Measurements from ENCODE around the gene CYS1. TPM values are rescaled to one million over a fixed set of nuclear protein-coding genes. Genes with fewer than 3 reads are reported as not detected.
"Not testable (repeated sequence)": the region's sequence is repeated elsewhere in the genome, so short reads cannot be mapped to it uniquely, and the experiment has no call there.

Gene CYS1
- total and polyA plus RNA-seq, 2 of the 8 experiments (the other 6 are each of a cell fraction or from before 2014, with no cell fraction given), result 0.09 to 0.13 TPM

GRCh38 chr2:10012963-10013461 lies 67.2 kb downstream of the CYS1 start (continued):
- no peak for TF ChIP-seq EZH2 (IDR thresholded peaks at IDR 0.05; ENCODE audit: low read depth, low read length, severe bottlenecking)
- TF ChIP-seq, protein P1, sequence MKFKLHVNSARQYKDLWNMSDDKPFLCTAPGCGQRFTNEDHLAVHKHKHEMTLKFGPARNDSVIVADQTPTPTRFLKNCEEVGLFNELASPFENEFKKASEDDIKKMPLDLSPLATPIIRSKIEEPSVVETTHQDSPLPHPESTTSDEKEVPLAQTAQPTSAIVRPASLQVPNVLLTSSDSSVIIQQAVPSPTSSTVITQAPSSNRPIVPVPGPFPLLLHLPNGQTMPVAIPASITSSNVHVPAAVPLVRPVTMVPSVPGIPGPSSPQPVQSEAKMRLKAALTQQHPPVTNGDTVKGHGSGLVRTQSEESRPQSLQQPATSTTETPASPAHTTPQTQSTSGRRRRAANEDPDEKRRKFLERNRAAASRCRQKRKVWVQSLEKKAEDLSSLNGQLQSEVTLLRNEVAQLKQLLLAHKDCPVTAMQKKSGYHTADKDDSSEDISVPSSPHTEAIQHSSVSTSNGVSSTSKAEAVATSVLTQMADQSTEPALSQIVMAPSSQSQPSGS (IDR thresholded peaks at IDR 0.05; ENCODE audit: low read length), result no peak
- no peak for TF ChIP-seq EP300 (IDR thresholded peaks at IDR 0.05; ENCODE audit: borderline replicate concordance in 1 of 2, low read depth in 2 of 2, low read length in 2 of 2)
- no peak for TF ChIP-seq SP1 (IDR thresholded peaks at IDR 0.05; ENCODE audit: low read depth, low read length)
- TF ChIP-seq CHD2 (IDR thresholded peaks at IDR 0.05; ENCODE audit: low read length), result no peak

DNA sequence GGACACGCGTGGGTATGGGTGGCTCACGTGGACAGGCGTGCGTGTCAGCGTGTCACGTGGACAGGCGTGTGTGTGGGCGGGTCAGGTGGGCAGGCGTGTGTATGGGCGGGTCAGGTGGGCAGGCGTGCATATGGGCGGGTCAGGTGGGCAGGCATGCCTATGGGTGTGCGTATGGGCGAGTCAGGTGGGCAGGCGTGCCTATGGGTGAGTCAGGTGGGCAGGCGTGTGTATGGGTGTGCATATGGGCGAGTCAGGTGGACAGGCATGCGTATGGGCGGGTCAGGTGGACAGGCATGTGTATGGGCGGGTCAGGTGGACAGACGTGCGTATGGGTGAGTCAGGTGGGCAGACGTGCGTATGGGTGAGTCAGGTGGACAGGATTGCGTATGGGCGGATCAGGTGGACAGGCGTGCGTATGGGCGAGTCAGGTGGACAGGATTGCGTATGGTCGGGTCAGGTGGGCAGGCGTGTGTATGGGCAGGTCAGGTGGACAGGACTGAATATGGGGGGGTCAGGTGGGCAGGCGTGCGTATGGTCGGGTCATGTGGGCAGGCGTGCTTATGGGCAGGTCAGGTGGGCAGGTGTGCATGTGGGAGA lies 67.7 kb downstream of the CYS1 start:
- H4K5ac ChIP-seq (ENCODE audit: insufficient read length, low read depth, low read length); H3K79me1 ChIP-seq (ENCODE audit: low read depth, low read length); H2AFZ ChIP-seq (ENCODE audit: low read length); H2BK12ac ChIP-seq (ENCODE audit: low read depth, low read length); H2BK20ac ChIP-seq (ENCODE audit: low read length); H2BK120ac ChIP-seq (replicated peaks; ENCODE audit: low read depth, low read length); H3K4ac ChIP-seq (replicated peaks; ENCODE audit: insufficient read length, low read depth, low read length); H4K8ac ChIP-seq (ENCODE audit: extremely low read depth, insufficient read depth, low read length); H2AK5ac ChIP-seq (ENCODE audit: low read depth, low read length); H3K27ac ChIP-seq (ENCODE audit: low read depth, low read length); POLR2A ChIA-PET (ENCODE audit: partially characterized antibody); H4K91ac ChIP-seq (replicated peaks; ENCODE audit: insufficient read length, low read length); H3K9ac ChIP-seq (replicated peaks in 1 of 4; ENCODE audit: extremely low read depth in 1 of 4, low read depth in 3 of 4, low read length in 3 of 4); H3K79me2 ChIP-seq (ENCODE audit: control insufficient read depth in 1 of 2, insufficient read depth in 2 of 2, low read length in 2 of 2); H3K4me2 ChIP-seq (ENCODE audit: insufficient read depth in 1 of 2, low read depth in 2 of 2, low read length in 2 of 2); H3K9me3 ChIP-seq (ENCODE audit: insufficient read depth in 2 of 2, low read depth in 1 of 2, low read length in 1 of 2); H3K56ac ChIP-seq (replicated peaks; ENCODE audit: insufficient read length, low read depth, low read length); H4K20me1 ChIP-seq (replicated peaks in 1 of 2; ENCODE audit: control insufficient read depth in 1 of 2, insufficient read depth in 2 of 2, low read length in 2 of 2); H3K23me2 ChIP-seq (ENCODE audit: low read depth, low read length); FAIRE-seq; H3K4me3 ChIP-seq (ENCODE audit: extremely low read depth in 1 of 4, insufficient read depth in 2 of 4, low read depth in 3 of 4, low read length in 4 of 4); H3K18ac ChIP-seq (ENCODE audit: extremely low read depth, low read length); H3K23ac ChIP-seq (ENCODE audit: insufficient read length); H3K36me3 ChIP-seq (ENCODE audit: control insufficient read depth in 2 of 4, insufficient read depth in 4 of 4, low read length in 3 of 4); H2BK5ac ChIP-seq (ENCODE audit: low read depth, low read length); H3K27me3 ChIP-seq (replicated peaks in 1 of 4; ENCODE audit: control insufficient read depth in 3 of 4, extremely low read depth in 1 of 4, insufficient read depth in 3 of 4, low read length in 3 of 4); H3K14ac ChIP-seq (ENCODE audit: insufficient read length); H3K4me1 ChIP-seq (replicated peaks in 1 of 4; ENCODE audit: control insufficient read depth in 3 of 4, insufficient read depth in 4 of 4, low read length in 3 of 4); H2BK15ac ChIP-seq (ENCODE audit: low read length); CTCF ChIA-PET (ENCODE audit: partially characterized antibody); DNase-seq (ENCODE audit: low read depth in 1 of 2, low spot score in 2 of 2): not testable (repeated sequence)
- 94% methylated on average over 29 of the region's 37 CpGs; no CpG with 5 or more reads in 1 of the 2 experiments for WGBS, 2 experiments (ENCODE audit: extremely low coverage in 1 of 2, insufficient coverage in 1 of 2, insufficient read length in 1 of 2, insufficient replicate concordance in 2 of 2, low coverage in 1 of 2, low lambda C conversion rate in 2 of 2, missing lambda C conversion rate in 1 of 2)

Data from H1 (cell line).